Measurements from ENCODE around the gene RPAP2. TPM values are rescaled to one million over a fixed set of nuclear protein-coding genes. Genes with fewer than 3 reads are reported as not detected.

Gene RPAP2
- total and polyA plus RNA-seq, 8 donors, result 3.0 to 18.2 (median 15.3) TPM

GRCh38 chr1:92310185-92310597, 11.3 kb downstream of the RPAP2 start:
- intact Hi-C loops (cut with DNase I), result no loop called here
- TF ChIP-seq CTCF (IDR thresholded peaks at IDR 0.05), result peak; percentile 18 to 51 (median 36)
- FAIRE-seq (peak; percentile 89), DNase-seq (no peak), ATAC-seq (peak in 3 of 4 donors; percentile 65 to 80 (median 79))
- Histone ChIP-seq H3K4me1 (no peaks in the 10 kb centered on the region), H3K27ac (no peak overlapping the region), H3K36me3 (peaks cover 0 to 17% (median 0%) of the 10 kb centered on the region in 3 donors), H3K9me3 (no peaks in the 10 kb centered on the region), H3K4me3 (no peak overlapping the region), H3K27me3 (no peaks in the 10 kb centered on the region)

- ATAC-seq (no peak), FAIRE-seq (no peak), DNase-seq (no peak)
- WGBS, 2 donors, result 96 to 100% methylated on average over 1 of the region's 1 CpG
- no peaks in the 10 kb centered on the region for H3K9me3 ChIP-seq
- H3K4me1 ChIP-seq, result no peaks in the 10 kb centered on the region
- no peaks in the 10 kb centered on the region for H3K36me3 ChIP-seq
- no peak overlapping the region for H3K4me3 ChIP-seq
- no peak for TF ChIP-seq CTCF (IDR thresholded peaks at IDR 0.05)
- intact Hi-C loops (cut with DNase I), result no loop called here
- H3K27me3 ChIP-seq, result no peaks in the 10 kb centered on the region
- no peak overlapping the region for H3K27ac ChIP-seq
These were observed 15.2 kb downstream of the RPAP2 start for GRCh38 chr1:92314024-92314423.

GRCh38 chr1:92315766-92316599, 17.1 kb downstream of the RPAP2 start:
- no peaks in the 10 kb centered on the region for H3K4me1 ChIP-seq
- FAIRE-seq, result no peak
- no peaks in the 10 kb centered on the region for H3K36me3 ChIP-seq
- no peaks in the 10 kb centered on the region for H3K9me3 ChIP-seq
- 83 to 88% methylated on average over 6 of the region's 6 CpGs for WGBS, 2 donors
- TF ChIP-seq CTCF (IDR thresholded peaks at IDR 0.05), result no peak
- H3K4me3 ChIP-seq, result no peak overlapping the region
- DNase-seq, result no peak
- H3K27me3 ChIP-seq, result no peaks in the 10 kb centered on the region
- intact Hi-C loops (cut with DNase I), result no loop called here
- H3K27ac ChIP-seq, result no peak overlapping the region
- peak in 1 of 4 donors; percentile 27 for ATAC-seq

- Histone ChIP-seq H3K36me3 (peaks cover 0 to 4% (median 0%) of the 10 kb centered on the region in 3 donors), H3K4me3 (no peak overlapping the region), H3K9me3 (no peaks in the 10 kb centered on the region), H3K27ac (no peak overlapping the region), H3K27me3 (no peaks in the 10 kb centered on the region), H3K4me1 (no peaks in the 10 kb centered on the region)
- TF ChIP-seq CTCF (IDR thresholded peaks at IDR 0.05), result no peak
- 90 to 91% methylated on average over 3 of the region's 3 CpGs for WGBS, 2 donors
- no peak for DNase-seq
- intact Hi-C loops (cut with DNase I), result no loop called here
- no peak for ATAC-seq
- FAIRE-seq, result no peak
These were observed 19.1 kb downstream of the RPAP2 start for GRCh38 chr1:92317836-92318493.
